Astrocyte of the cerebellum (primary cell): ENCODE data around the gene RMDN3.

Experiments used
- DNase-seq: peaks from one replicate; pipeline ENCODE4 v3.0.0-alpha.2; 2011; ENCODE audit warnings: low read depth
- H3K4me3 ChIP-seq: 2 replicates; pipeline ENCODE4 v1.5.1; 2011; ENCODE audit warnings: mild to moderate bottlenecking, low read depth, low read length, moderate library complexity
- CTCF ChIP-seq: IDR thresholded peaks from 2 replicates; pipeline ENCODE4 v1.5.1; 2012; ENCODE audit warnings: low read length, low read depth, moderate library complexity, mild to moderate bottlenecking; ENCODE audit errors: missing control alignments
- in situ Hi-C: cut with HindIII; loops from 2 replicates; pipeline ENCODE4 v1.10.0; 2017; ENCODE audit warnings: low sequenced_read_pairs

RMDN3 gene

GRCh38 chr15:40744815-40745152 lies 10.3 kb downstream of the RMDN3 start:
- H3K4me3 ChIP-seq: no peak overlapping the region
- DNase-seq: no peak
- in situ Hi-C loops: no loop called here
- TF ChIP-seq CTCF: no peak

GRCh38 chr15:40743921-40744814 lies 10.9 kb downstream of the RMDN3 start:
- no peak overlapping the region for H3K4me3 ChIP-seq
- peak; percentile 14 for TF ChIP-seq CTCF
- in situ Hi-C loops: no loop called here
- no peak for DNase-seq

GRCh38 chr15:40743485-40743901 lies 11.6 kb downstream of the RMDN3 start:
- TF ChIP-seq CTCF: no peak
- in situ Hi-C loops: no loop called here
- no peak for DNase-seq
- no peak overlapping the region for H3K4me3 ChIP-seq

- in situ Hi-C loops: loop anchor here (10.0 kb wide), 1 partner anchor 145 kb away; no protein-coding TSS in a partner anchor
Observed at GRCh38 chr15:40739854-40740253, 15.2 kb downstream of the RMDN3 start.

GRCh38 chr15:40739047-40739446 lies 16.0 kb downstream of the RMDN3 start:
- in situ Hi-C loops: loop anchor here (10.0 kb wide), 1 partner anchor 146 kb away; no protein-coding TSS in a partner anchor
- DNase-seq: no peak
- no peak overlapping the region for H3K4me3 ChIP-seq
- TF ChIP-seq CTCF: no peak

More at GRCh38 chr15:40739854-40740253, 15.2 kb downstream of the RMDN3 start:
- no peak for DNase-seq
- no peak overlapping the region for H3K4me3 ChIP-seq
- no peak for TF ChIP-seq CTCF

GRCh38 chr15:40737048-40737447 lies 18.0 kb downstream of the RMDN3 start:
- no peak overlapping the region for H3K4me3 ChIP-seq
- no peak for TF ChIP-seq CTCF
- in situ Hi-C loops: loop anchor here (10.0 kb wide), 1 partner anchor 148 kb away; no protein-coding TSS in a partner anchor
- no peak for DNase-seq
